GM12801 (cell line): ENCODE data around the gene RBM39.

ENCODE experiments used
- CTCF ChIP-seq: IDR thresholded peaks from one replicate; pipeline ENCODE4 v1.5.1; 2011; ENCODE audit warnings: control low read depth; ENCODE audit not compliant: insufficient read length; ENCODE audit errors: extremely low read depth

RBM39 gene

GRCh38 chr20:35741892-35742740 is at the start of gene RBM39:
Gene RBM39, minus strand, starts transcription at chr20:35742260. Its CDS starts 1,386 bp downstream, at chr20:35740874.
- TF ChIP-seq CTCF: no peak

- no peak for TF ChIP-seq CTCF
Observed at GRCh38 chr20:35791821-35792220, 49.8 kb upstream of the RBM39 start.

GRCh38 chr20:35791097-35791496 is 49.0 kb upstream of the RBM39 start:
- no peak for TF ChIP-seq CTCF

- TF ChIP-seq CTCF: no peak
Observed at GRCh38 chr20:35788796-35789195, 46.7 kb upstream of the RBM39 start.

GRCh38 chr20:35776513-35777101 is 34.5 kb upstream of the RBM39 start:
- TF ChIP-seq CTCF: no peak

GRCh38 chr20:35774391-35774790 is 32.3 kb upstream of the RBM39 start:
- no peak for TF ChIP-seq CTCF

GRCh38 chr20:35773154-35773751 is 31.2 kb upstream of the RBM39 start:
- TF ChIP-seq CTCF: no peak
